ENCODE data around the gene DCAF10.
"Not testable (repeated sequence)": the region's sequence is repeated elsewhere in the genome, so short reads cannot be mapped to it uniquely, and the experiment has no call there.

The DCAF10 gene

GRCh38 chr9:37792122-37792521, 8.5 kb upstream of the DCAF10 start:
- no peak for DNase-seq

GRCh38 chr9:37796232-37796631, 4.4 kb upstream of the DCAF10 start:
- no peak for DNase-seq

- DNase-seq, result no peak
Measured at GRCh38 chr9:37798677-37799076, 1.9 kb upstream of the DCAF10 start.

GRCh38 chr9:37801287-37801850, 772 bp downstream of the DCAF10 start:
- peak; percentile 35 for DNase-seq

GRCh38 chr9:37801959-37802711, 1.5 kb downstream of the DCAF10 start:
- DNase-seq, result no peak

- DNase-seq, result no peak
Measured at GRCh38 chr9:37806271-37806670, 5.7 kb downstream of the DCAF10 start.

- not testable (repeated sequence) for DNase-seq
Measured at GRCh38 chr9:37809676-37810075, 9.1 kb downstream of the DCAF10 start.

- DNase-seq, result no peak
Measured at GRCh38 chr9:37811906-37812476, 11.4 kb downstream of the DCAF10 start.

- no peak for DNase-seq
Measured at GRCh38 chr9:37812773-37813379, 12.3 kb downstream of the DCAF10 start.

GRCh38 chr9:37818849-37819248, 18.3 kb downstream of the DCAF10 start:
- DNase-seq, result no peak

- no peak for DNase-seq
Measured at GRCh38 chr9:37820142-37820541, 19.5 kb downstream of the DCAF10 start.

GRCh38 chr9:37825174-37825573, 24.6 kb downstream of the DCAF10 start:
- not testable (repeated sequence) for DNase-seq

GRCh38 chr9:37827483-37828165, 27.0 kb downstream of the DCAF10 start:
- no peak for DNase-seq

GRCh38 chr9:37835821-37836220, 35.2 kb downstream of the DCAF10 start:
- no peak for DNase-seq

GRCh38 chr9:37836386-37836785, 35.8 kb downstream of the DCAF10 start:
- no peak for DNase-seq

- DNase-seq, result no peak
Measured at GRCh38 chr9:37839496-37840461, 39.2 kb downstream of the DCAF10 start.

- DNase-seq, result no peak
Measured at GRCh38 chr9:37840560-37841194, 40.1 kb downstream of the DCAF10 start.

GRCh38 chr9:37852222-37852621, 51.6 kb downstream of the DCAF10 start:
- no peak for DNase-seq

GRCh38 chr9:37856551-37856950, 56.0 kb downstream of the DCAF10 start:
- DNase-seq, result no peak

- no peak for DNase-seq
Measured at GRCh38 chr9:37859043-37859442, 58.4 kb downstream of the DCAF10 start.

GRCh38 chr9:37862530-37862929, 61.9 kb downstream of the DCAF10 start:
- no peak for DNase-seq

All from femur (tissue), 1 donor.